Measurements from ENCODE around the gene ENTPD8.

The ENTPD8 gene, protein sequence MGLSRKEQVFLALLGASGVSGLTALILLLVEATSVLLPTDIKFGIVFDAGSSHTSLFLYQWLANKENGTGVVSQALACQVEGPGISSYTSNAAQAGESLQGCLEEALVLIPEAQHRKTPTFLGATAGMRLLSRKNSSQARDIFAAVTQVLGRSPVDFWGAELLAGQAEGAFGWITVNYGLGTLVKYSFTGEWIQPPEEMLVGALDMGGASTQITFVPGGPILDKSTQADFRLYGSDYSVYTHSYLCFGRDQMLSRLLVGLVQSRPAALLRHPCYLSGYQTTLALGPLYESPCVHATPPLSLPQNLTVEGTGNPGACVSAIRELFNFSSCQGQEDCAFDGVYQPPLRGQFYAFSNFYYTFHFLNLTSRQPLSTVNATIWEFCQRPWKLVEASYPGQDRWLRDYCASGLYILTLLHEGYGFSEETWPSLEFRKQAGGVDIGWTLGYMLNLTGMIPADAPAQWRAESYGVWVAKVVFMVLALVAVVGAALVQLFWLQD

DNA sequence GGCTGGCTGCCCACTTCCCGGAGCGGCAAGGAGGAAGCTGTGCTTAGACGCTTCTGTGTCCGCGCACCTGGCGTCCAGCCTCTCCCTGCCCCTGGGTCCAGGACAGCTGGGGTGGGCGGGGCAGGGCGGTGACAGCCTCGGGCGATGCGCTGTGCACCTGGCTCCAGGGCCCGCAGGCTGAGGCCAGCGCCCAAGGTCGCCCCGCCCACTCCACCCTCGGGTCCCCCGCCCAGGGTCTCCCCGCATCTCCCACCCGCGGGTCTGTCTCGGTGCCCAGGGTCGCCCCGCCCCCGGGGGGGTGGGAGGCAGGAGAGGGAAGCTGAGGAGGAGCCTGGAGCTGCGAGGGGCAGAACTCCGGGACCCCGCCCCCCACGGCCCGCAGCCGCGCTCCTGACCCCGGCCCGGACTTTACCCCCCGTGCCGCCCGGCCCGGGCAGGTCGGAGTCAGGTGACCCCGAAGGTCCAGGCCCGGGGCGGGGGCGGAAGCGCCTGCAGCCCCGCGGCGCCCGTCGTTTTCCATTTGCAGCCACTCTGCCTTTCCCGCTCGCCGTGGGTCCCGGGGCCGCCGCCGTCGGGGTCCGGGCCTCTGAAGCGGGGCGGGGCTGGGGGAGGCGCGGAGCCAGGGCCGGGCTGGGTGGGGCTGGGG lies at the start of gene ENTPD8:
Gene ENTPD8 (minus strand): TSS at position 69 of the 646 bp plus-strand sequence. CDS start 3,072 bp downstream, outside the sequence.
- Histone ChIP-seq H3K9ac (ENCODE audit: low read depth in 1 of 2, low read length in 2 of 2) (no peak within 1 kb of the TSS), H3K36me3 (ENCODE audit: control insufficient read depth in 1 of 2, insufficient read depth in 2 of 2, low read length in 2 of 2) (no peaks in the 10 kb centered on the region), H3K4me1 (ENCODE audit: control insufficient read depth in 1 of 2, insufficient read depth in 2 of 2, low read length in 2 of 2) (peaks cover 11 to 20% of the 10 kb centered on the region in 2 donors), H3K9me3 (ENCODE audit: control insufficient read depth in 1 of 2, low read length in 2 of 2) (no peaks in the 10 kb centered on the region), H3K4me3 (ENCODE audit: low read depth in 1 of 2, low read length in 2 of 2) (peak within 1 kb of the TSS in 1 of 2 donors; percentile 47), H3K27ac (ENCODE audit: low read depth, low read length) (no peak within 1 kb of the TSS), H3K27me3 (ENCODE audit: control insufficient read depth in 1 of 2, insufficient read depth in 2 of 2, low read length in 2 of 2) (no peaks in the 10 kb centered on the region)

DNA sequence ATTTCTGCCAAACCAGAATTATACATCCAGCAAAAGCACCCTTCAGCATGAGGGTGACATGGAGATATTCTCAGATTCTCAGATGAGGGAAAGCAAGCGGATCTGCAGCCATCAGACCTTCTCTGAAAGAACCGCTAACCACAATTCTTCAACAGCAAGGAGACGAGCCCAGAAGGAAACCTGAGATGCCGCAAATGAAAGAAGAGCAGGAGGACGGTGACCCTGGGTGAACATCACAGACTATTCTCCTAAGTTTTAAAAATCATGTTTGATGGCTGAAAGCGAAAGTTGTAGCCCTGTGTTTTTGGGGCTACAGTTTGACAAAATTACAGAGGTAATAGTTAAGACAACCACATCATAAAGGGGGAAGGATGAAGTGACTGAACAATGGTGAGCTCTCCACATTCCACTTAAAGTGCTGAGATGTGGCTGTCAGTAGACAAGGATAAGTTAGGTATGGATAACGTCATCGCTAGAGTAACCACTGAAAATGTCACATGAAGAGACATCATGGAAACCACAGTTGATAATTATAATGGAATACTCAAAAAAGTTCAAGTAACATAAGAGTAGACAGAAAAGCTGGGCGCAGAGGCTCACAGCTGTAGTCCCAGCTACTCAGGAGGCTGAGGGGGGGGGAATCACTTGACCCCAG lies 49.5 kb upstream of the ENTPD8 start:
- Histone ChIP-seq H3K4me3 (ENCODE audit: low read depth in 1 of 2, low read length in 2 of 2) (no peak overlapping the region), H3K4me1 (ENCODE audit: control insufficient read depth in 1 of 2, insufficient read depth in 2 of 2, low read length in 2 of 2) (peaks cover 5 to 16% of the 10 kb centered on the region in 2 donors), H3K36me3 (ENCODE audit: control insufficient read depth in 1 of 2, insufficient read depth in 2 of 2, low read length in 2 of 2) (no peaks in the 10 kb centered on the region), H3K27me3 (ENCODE audit: control insufficient read depth in 1 of 2, insufficient read depth in 2 of 2, low read length in 2 of 2) (peaks cover 3 to 8% of the 10 kb centered on the region in 2 donors), H3K27ac (ENCODE audit: low read depth, low read length) (no peak overlapping the region), H3K9ac (ENCODE audit: low read depth in 1 of 2, low read length in 2 of 2) (no peak overlapping the region), H3K9me3 (ENCODE audit: control insufficient read depth in 1 of 2, low read length in 2 of 2) (no peaks in the 10 kb centered on the region)

DNA sequence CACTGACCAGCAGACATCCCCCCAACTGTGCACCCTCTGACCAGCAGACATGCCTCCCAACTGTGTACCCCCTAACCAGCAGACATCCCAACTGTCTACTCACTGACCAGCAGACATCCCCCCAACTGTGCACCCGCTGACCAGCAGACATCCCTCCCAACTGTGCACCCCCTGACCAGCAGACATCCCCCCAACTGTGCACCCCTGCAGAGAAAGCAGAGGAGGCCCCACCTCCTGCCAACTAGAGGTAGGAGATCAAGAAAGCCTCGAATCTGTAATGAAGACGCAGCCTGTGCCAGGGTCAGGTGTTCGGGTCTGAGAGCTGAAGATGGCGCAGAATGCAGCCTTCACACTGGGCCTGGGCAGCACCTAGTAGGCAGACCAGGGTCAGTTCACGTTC lies 47.7 kb upstream of the ENTPD8 start:
- Histone ChIP-seq H3K27ac (ENCODE audit: low read depth, low read length) (no peak overlapping the region), H3K9me3 (ENCODE audit: control insufficient read depth in 1 of 2, low read length in 2 of 2) (no peaks in the 10 kb centered on the region), H3K27me3 (ENCODE audit: control insufficient read depth in 1 of 2, insufficient read depth in 2 of 2, low read length in 2 of 2) (peaks cover 3 to 8% of the 10 kb centered on the region in 2 donors), H3K4me1 (ENCODE audit: control insufficient read depth in 1 of 2, insufficient read depth in 2 of 2, low read length in 2 of 2) (peaks cover 5 to 6% of the 10 kb centered on the region in 2 donors), H3K4me3 (ENCODE audit: low read depth in 1 of 2, low read length in 2 of 2) (no peak overlapping the region), H3K36me3 (ENCODE audit: control insufficient read depth in 1 of 2, insufficient read depth in 2 of 2, low read length in 2 of 2) (no peaks in the 10 kb centered on the region), H3K9ac (ENCODE audit: low read depth in 1 of 2, low read length in 2 of 2) (no peak overlapping the region)

DNA sequence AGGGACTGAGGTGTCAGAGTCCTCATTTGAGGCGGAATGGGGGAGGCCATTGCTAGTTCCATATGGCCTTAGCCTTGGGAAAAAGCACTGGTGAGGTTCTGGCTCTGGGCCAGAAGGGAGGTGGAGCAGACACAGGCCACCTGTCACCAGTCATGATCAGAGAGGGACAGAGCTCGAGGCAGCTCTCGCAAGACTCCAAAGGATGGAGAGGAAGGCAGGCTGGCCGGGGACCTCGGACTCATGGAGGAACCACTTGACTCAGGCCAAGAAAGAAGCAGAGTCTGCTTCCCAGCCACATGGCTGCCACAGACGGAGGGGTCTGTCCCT lies 47.1 kb upstream of the ENTPD8 start:
- no peak overlapping the region for H3K9ac ChIP-seq (ENCODE audit: low read depth in 1 of 2, low read length in 2 of 2)
- peaks cover 3 to 8% of the 10 kb centered on the region in 2 donors for H3K27me3 ChIP-seq (ENCODE audit: control insufficient read depth in 1 of 2, insufficient read depth in 2 of 2, low read length in 2 of 2)
- peaks cover 5 to 6% of the 10 kb centered on the region in 2 donors for H3K4me1 ChIP-seq (ENCODE audit: control insufficient read depth in 1 of 2, insufficient read depth in 2 of 2, low read length in 2 of 2)
- no peak overlapping the region for H3K4me3 ChIP-seq (ENCODE audit: low read depth in 1 of 2, low read length in 2 of 2)
- no peaks in the 10 kb centered on the region for H3K36me3 ChIP-seq (ENCODE audit: control insufficient read depth in 1 of 2, insufficient read depth in 2 of 2, low read length in 2 of 2)
- H3K27ac ChIP-seq (ENCODE audit: low read depth, low read length), result no peak overlapping the region
- no peaks in the 10 kb centered on the region for H3K9me3 ChIP-seq (ENCODE audit: control insufficient read depth in 1 of 2, low read length in 2 of 2)

DNA sequence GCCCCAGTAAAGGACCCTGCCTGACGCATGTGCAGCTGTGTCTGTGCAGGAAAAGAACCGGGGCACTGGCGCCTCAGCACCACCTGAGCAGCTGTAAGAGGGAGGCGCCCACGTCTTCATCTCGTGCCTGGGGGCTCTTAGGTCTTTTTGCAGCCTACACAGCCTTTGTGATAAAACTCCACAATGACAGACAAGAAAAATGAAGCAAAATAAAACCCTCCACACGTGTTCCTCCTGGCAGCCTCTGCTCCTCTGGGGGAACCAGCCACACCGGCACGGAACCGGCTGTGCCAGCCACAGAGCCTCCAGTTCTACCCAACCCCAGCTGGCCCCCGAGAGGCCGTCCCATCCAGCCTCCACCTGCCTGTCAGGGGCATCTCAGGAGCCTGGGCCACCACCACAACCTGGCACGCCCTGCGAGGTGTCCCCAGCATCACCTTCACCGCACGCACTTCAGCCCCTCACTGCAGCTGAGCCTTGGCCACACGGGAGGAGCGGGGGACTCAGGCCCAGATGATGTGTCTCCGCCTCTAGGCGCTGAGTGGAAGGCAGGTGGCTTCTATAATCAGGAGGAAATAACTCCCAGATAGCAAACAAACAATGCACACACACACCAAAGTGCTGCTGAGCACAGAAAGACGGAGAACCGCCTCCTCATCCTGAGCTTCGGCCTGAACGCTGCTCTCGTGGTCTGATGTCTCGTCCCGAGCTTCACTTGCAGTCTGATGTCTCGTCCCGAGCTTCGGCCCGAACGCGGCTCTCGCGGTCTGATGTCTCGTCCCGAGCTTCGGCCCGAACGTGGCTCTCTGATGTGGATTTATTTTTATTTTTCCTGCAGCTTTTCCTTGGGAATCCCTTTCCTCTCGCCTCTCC lies 46.5 kb upstream of the ENTPD8 start:
- Histone ChIP-seq H3K9ac (ENCODE audit: low read depth in 1 of 2, low read length in 2 of 2) (no peak overlapping the region), H3K27ac (ENCODE audit: low read depth, low read length) (no peak overlapping the region), H3K27me3 (ENCODE audit: control insufficient read depth in 1 of 2, insufficient read depth in 2 of 2, low read length in 2 of 2) (peaks cover 3 to 8% of the 10 kb centered on the region in 2 donors), H3K4me1 (ENCODE audit: control insufficient read depth in 1 of 2, insufficient read depth in 2 of 2, low read length in 2 of 2) (peaks cover 5 to 6% of the 10 kb centered on the region in 2 donors), H3K9me3 (ENCODE audit: control insufficient read depth in 1 of 2, low read length in 2 of 2) (no peaks in the 10 kb centered on the region), H3K36me3 (ENCODE audit: control insufficient read depth in 1 of 2, insufficient read depth in 2 of 2, low read length in 2 of 2) (no peaks in the 10 kb centered on the region), H3K4me3 (ENCODE audit: low read depth in 1 of 2, low read length in 2 of 2) (peak overlapping the region in 1 of 2 donors; percentile 8)

DNA sequence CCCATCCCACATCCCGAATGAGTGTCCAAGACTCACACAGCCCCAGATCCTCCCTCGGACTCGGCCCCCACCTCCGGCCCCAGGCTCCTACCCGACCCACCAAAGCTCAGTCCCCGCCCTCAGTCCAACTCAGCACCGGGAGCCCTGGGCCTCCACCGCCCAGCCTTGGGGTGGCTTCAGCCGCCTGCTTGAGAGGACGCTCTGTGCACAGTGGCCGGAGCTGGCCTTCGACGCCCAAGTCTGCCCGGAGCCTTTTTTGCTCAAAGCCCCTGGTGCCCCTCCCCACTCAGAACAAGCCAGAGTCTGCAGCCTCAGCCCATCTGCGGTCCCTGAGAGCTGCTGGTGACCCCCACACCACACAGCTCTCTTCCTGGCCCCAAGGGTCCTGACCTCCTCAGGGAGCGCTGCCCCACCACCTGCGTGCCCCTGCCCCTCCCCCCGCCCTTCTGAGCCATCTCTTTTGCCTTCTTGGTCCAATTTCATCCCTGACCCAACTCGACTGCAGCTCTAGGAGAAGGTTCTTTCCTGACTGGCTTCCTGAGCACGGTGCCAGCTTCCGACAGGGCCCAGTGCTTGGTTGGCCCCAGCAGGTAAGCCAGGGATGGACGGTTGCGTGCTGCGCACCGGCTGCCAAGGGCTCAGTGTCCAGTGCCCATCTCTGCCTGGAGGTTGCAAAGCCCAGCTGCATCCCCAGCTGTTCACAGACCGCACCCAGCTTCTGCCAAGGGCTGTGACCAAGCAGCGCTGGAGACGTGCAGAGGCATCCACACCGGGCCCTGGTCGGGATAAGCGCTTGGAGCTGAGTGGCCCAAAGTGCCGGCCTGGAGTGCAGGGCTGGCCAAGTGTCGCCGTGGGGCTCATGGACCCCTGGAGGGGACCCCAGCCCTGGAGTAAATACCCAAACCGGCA lies 45.6 kb upstream of the ENTPD8 start:
- Histone ChIP-seq H3K9ac (ENCODE audit: low read depth in 1 of 2, low read length in 2 of 2) (no peak overlapping the region), H3K36me3 (ENCODE audit: control insufficient read depth in 1 of 2, insufficient read depth in 2 of 2, low read length in 2 of 2) (no peaks in the 10 kb centered on the region), H3K27me3 (ENCODE audit: control insufficient read depth in 1 of 2, insufficient read depth in 2 of 2, low read length in 2 of 2) (peaks cover 3 to 8% of the 10 kb centered on the region in 2 donors), H3K4me3 (ENCODE audit: low read depth in 1 of 2, low read length in 2 of 2) (no peak overlapping the region), H3K4me1 (ENCODE audit: control insufficient read depth in 1 of 2, insufficient read depth in 2 of 2, low read length in 2 of 2) (peaks cover 5 to 6% of the 10 kb centered on the region in 2 donors), H3K27ac (ENCODE audit: low read depth, low read length) (no peak overlapping the region), H3K9me3 (ENCODE audit: control insufficient read depth in 1 of 2, low read length in 2 of 2) (no peaks in the 10 kb centered on the region)

DNA sequence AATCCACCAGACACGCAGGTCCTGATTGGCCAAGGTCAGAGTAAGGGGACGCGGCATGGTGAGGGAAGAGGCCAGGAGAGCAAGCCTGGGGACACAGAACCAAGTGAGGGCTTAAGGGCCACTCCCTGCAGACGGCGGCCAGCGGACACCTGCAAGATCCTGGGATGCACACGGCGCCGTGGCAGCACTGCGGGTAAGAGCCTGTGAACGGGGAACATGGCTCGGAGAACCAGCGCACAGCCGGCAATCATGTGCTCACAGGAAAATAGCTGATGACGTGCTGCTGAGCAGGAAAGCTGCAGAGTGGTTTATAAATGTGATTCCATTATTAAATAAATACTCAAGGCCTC lies 45.0 kb upstream of the ENTPD8 start:
- Histone ChIP-seq H3K9ac (ENCODE audit: low read depth in 1 of 2, low read length in 2 of 2) (no peak overlapping the region), H3K4me1 (ENCODE audit: control insufficient read depth in 1 of 2, insufficient read depth in 2 of 2, low read length in 2 of 2) (peaks cover 5 to 6% of the 10 kb centered on the region in 2 donors), H3K36me3 (ENCODE audit: control insufficient read depth in 1 of 2, insufficient read depth in 2 of 2, low read length in 2 of 2) (no peaks in the 10 kb centered on the region), H3K27ac (ENCODE audit: low read depth, low read length) (no peak overlapping the region), H3K4me3 (ENCODE audit: low read depth in 1 of 2, low read length in 2 of 2) (no peak overlapping the region), H3K9me3 (ENCODE audit: control insufficient read depth in 1 of 2, low read length in 2 of 2) (no peaks in the 10 kb centered on the region), H3K27me3 (ENCODE audit: control insufficient read depth in 1 of 2, insufficient read depth in 2 of 2, low read length in 2 of 2) (peaks cover 3 to 8% of the 10 kb centered on the region in 2 donors)

DNA sequence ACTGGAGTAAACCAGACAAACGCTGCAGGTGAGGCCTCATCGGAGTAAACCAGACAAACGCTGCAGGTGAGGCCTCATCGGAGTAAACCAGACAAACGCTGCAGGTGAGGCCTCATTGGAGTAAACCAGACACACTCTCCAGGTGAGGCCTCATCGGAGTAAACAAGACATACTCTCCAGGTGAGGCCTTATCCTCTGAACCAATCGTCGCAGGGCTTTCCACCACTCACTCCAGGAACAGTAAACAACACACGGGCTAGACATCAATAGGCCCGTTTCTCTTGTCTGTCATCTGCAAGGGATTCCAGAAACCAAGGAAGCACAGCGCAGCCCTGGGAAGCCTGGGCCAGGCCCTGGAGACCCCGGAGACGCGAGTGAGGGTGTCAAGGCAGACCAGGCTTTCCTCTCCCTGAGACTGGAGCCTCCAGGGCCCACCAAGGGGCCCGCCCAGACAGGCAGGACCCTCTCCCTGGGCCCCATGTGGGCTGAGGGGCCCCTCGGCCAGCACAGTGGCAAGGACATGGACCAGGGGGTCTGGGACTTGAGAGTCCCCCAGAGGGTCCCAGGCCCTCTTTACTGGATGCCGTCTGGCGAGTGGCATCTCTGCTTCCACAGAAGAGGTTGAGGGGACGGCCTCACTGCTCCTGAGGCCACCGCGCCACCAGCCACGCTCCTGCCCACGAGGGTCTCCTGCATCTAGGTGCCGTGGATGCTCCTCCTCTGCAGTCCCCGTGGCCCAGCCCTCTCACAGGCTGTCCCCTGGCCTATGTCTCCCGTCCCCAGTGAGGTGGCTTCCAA lies 44.4 kb upstream of the ENTPD8 start:
- Histone ChIP-seq H3K27me3 (ENCODE audit: control insufficient read depth in 1 of 2, insufficient read depth in 2 of 2, low read length in 2 of 2) (peaks cover 3 to 8% of the 10 kb centered on the region in 2 donors), H3K36me3 (ENCODE audit: control insufficient read depth in 1 of 2, insufficient read depth in 2 of 2, low read length in 2 of 2) (no peaks in the 10 kb centered on the region), H3K27ac (ENCODE audit: low read depth, low read length) (no peak overlapping the region), H3K9ac (ENCODE audit: low read depth in 1 of 2, low read length in 2 of 2) (no peak overlapping the region), H3K4me3 (ENCODE audit: low read depth in 1 of 2, low read length in 2 of 2) (no peak overlapping the region), H3K9me3 (ENCODE audit: control insufficient read depth in 1 of 2, low read length in 2 of 2) (no peaks in the 10 kb centered on the region), H3K4me1 (ENCODE audit: control insufficient read depth in 1 of 2, insufficient read depth in 2 of 2, low read length in 2 of 2) (peaks cover 5 to 6% of the 10 kb centered on the region in 2 donors)

Measured in duodenal mucosa (tissue), 2 donors.